GM12878 (cell line): ENCODE results near the gene ATP2C1.

Source experiments
- BRCA1 ChIP-seq: IDR thresholded peaks from 2 replicates; pipeline ENCODE4 v1.6.1; 2011; ENCODE audit warnings: low read depth, low read length, improper control_type of control experiment
- CTCF ChIP-seq, 3 experiments: IDR thresholded peaks in 2 of 3; conservative IDR thresholded peaks in 1 of 3; 2 replicates each; pipeline ENCODE4 v1.5.1; 2011; ENCODE audit warnings: low read depth in 3 of 3, low read length in 3 of 3, mild to moderate bottlenecking in 3 of 3, control low read depth in 2 of 3, moderate library complexity in 2 of 3, inconsistent platforms in 1 of 3, mixed read lengths in 1 of 3; ENCODE audit not compliant: control insufficient read depth in 2 of 3, insufficient read depth in 1 of 3; ENCODE audit errors: extremely low read depth in 1 of 3
- POLR2AphosphoS5 ChIP-seq: IDR thresholded peaks from 2 replicates; pipeline ENCODE4 v1.6.1; 2011; ENCODE audit warnings: mild to moderate bottlenecking, low read length, inconsistent platforms
- SPI1 ChIP-seq: IDR thresholded peaks from 2 replicates; pipeline ENCODE4 v1.6.1; 2011; ENCODE audit warnings: low read depth, mild to moderate bottlenecking, low read length, moderate library complexity, borderline replicate concordance; ENCODE audit not compliant: insufficient read depth

GRCh38 chr3:130865489-130865888 lies 28.4 kb upstream of the ATP2C1 start:
- TF ChIP-seq SPI1, result no peak
- no peak for TF ChIP-seq CTCF (IDR thresholded peaks at IDR 0.05 in 2 of 3, conservative IDR thresholded peaks at IDR 0.05 in 1 of 3; ENCODE audit: control insufficient read depth in 2 of 3, extremely low read depth in 1 of 3, insufficient read depth in 1 of 3, low read depth in 3 of 3, low read length in 3 of 3)
- no peak for TF ChIP-seq BRCA1
- TF ChIP-seq POLR2AphosphoS5, result no peak
